Measurements from ENCODE around the gene SLC5A10. TPM values are rescaled to one million over a fixed set of nuclear protein-coding genes. Genes with fewer than 3 reads are reported as not detected.

SLC5A10 gene
- total RNA-seq, 1 donor from 2014 or later = 0.14 TPM

DNA sequence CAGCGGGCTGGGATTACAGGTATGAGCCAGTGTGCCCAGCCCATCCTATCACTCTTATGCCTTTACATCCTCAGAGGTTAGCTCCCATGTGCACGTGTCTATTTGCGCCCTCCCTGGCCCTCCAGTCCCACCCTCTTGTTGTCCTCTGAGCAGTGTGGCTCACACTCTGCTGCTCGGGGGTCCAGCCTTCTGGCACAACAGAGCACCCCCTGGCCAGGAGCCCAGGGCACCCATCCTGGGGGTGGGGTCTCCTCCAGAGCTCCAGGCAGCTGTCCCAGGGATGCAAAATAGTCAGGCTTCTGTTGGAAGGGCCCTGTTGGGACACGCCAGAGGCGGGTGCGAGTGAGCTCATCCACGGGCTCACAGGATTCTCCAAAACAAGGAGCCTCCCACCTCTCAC, 64.3 kb downstream of the SLC5A10 start:
- no peak for FAIRE-seq

GRCh38 chr17:19016881-19017280, 64.9 kb downstream of the SLC5A10 start:
- no peak overlapping the region for H3K4me2 ChIP-seq (ENCODE audit: low read length)
- no peak overlapping the region for H2AFZ ChIP-seq (ENCODE audit: low read depth, low read length)
- Mint-ChIP-seq H3K4me1 (ENCODE audit: low read depth, unreplicated experiment) (peaks cover 3% of the 10 kb centered on the region), H3K27me3 (ENCODE audit: low read depth, unreplicated experiment) (peaks cover 36% of the 10 kb centered on the region), H3K36me3 (ENCODE audit: low read depth, unreplicated experiment) (no peaks in the 10 kb centered on the region), H3K9me3 (ENCODE audit: unreplicated experiment) (no peaks in the 10 kb centered on the region), H3K4me3 (ENCODE audit: unreplicated experiment) (no peak overlapping the region), H3K27ac (ENCODE audit: unreplicated experiment) (no peak overlapping the region)
- no peaks in the 10 kb centered on the region for H4K20me1 ChIP-seq (ENCODE audit: insufficient read depth, low read length)
- FAIRE-seq (no peak), DNase-seq (ENCODE audit: low read depth) (no peak)
- no peaks in the 10 kb centered on the region for H3K79me2 ChIP-seq (ENCODE audit: insufficient read depth, low read length)
- H3K4me3 ChIP-seq (ENCODE audit: insufficient read depth, low read depth, low read length) = no peak overlapping the region
- no peaks in the 10 kb centered on the region for H3K36me3 ChIP-seq (ENCODE audit: insufficient read depth, low read length)
- TF ChIP-seq EZH2 (IDR thresholded peaks at IDR 0.05; ENCODE audit: insufficient read depth, low read length) (no peak), CTCF (IDR thresholded peaks at IDR 0.05; ENCODE audit: insufficient read depth, low read depth, low read length) (no peak)
- no peak overlapping the region for H3K27ac ChIP-seq (ENCODE audit: low read depth, low read length)
- H3K27me3 ChIP-seq (ENCODE audit: insufficient read depth, low read length) = peaks cover 3% of the 10 kb centered on the region
- H3K4me1 ChIP-seq (ENCODE audit: insufficient read depth, low read length) = no peaks in the 10 kb centered on the region
- H3K9me3 ChIP-seq (ENCODE audit: insufficient read depth, low read depth, low read length) = no peaks in the 10 kb centered on the region
- no peak overlapping the region for H3K9ac ChIP-seq (ENCODE audit: low read length)

More for the DNA sequence above, 64.3 kb downstream of the SLC5A10 start:
- no peaks in the 10 kb centered on the region for H3K36me3 Mint-ChIP-seq (ENCODE audit: low read depth, unreplicated experiment)
- Histone ChIP-seq H3K27me3 (ENCODE audit: insufficient read depth, low read length) (peaks cover 3% of the 10 kb centered on the region), H3K9me3 (ENCODE audit: insufficient read depth, low read depth, low read length) (no peaks in the 10 kb centered on the region), H3K4me1 (ENCODE audit: insufficient read depth, low read length) (peaks cover under 1% of the 10 kb centered on the region), H3K4me3 (ENCODE audit: insufficient read depth, low read depth, low read length) (no peak overlapping the region), H3K27ac (ENCODE audit: low read depth, low read length) (no peak overlapping the region), H2AFZ (ENCODE audit: low read depth, low read length) (no peak overlapping the region), H3K9ac (ENCODE audit: low read length) (no peak overlapping the region), H3K36me3 (ENCODE audit: insufficient read depth, low read length) (no peaks in the 10 kb centered on the region), H4K20me1 (ENCODE audit: insufficient read depth, low read length) (no peaks in the 10 kb centered on the region), H3K4me2 (ENCODE audit: low read length) (no peak overlapping the region), H3K79me2 (ENCODE audit: insufficient read depth, low read length) (no peaks in the 10 kb centered on the region)
- H3K4me3 Mint-ChIP-seq (ENCODE audit: unreplicated experiment) = no peak overlapping the region
- peaks cover 4% of the 10 kb centered on the region for H3K4me1 Mint-ChIP-seq (ENCODE audit: low read depth, unreplicated experiment)
- H3K27ac Mint-ChIP-seq (ENCODE audit: unreplicated experiment) = no peak overlapping the region
- H3K27me3 Mint-ChIP-seq (ENCODE audit: low read depth, unreplicated experiment) = peaks cover 36% of the 10 kb centered on the region
- DNase-seq (ENCODE audit: low read depth) = no peak
- TF ChIP-seq CTCF (IDR thresholded peaks at IDR 0.05; ENCODE audit: insufficient read depth, low read depth, low read length) = no peak
- TF ChIP-seq EZH2 (IDR thresholded peaks at IDR 0.05; ENCODE audit: insufficient read depth, low read length) = no peak
- no peaks in the 10 kb centered on the region for H3K9me3 Mint-ChIP-seq (ENCODE audit: unreplicated experiment)

- no peak overlapping the region for H3K27ac ChIP-seq (ENCODE audit: low read depth, low read length)
- no peak overlapping the region for H3K27ac Mint-ChIP-seq (ENCODE audit: unreplicated experiment)
- DNase-seq (ENCODE audit: low read depth) (no peak), FAIRE-seq (no peak)
- no peak overlapping the region for H2AFZ ChIP-seq (ENCODE audit: low read depth, low read length)
- H4K20me1 ChIP-seq (ENCODE audit: insufficient read depth, low read length) = no peaks in the 10 kb centered on the region
- peaks cover 3% of the 10 kb centered on the region for H3K27me3 ChIP-seq (ENCODE audit: insufficient read depth, low read length)
- H3K4me3 Mint-ChIP-seq (ENCODE audit: unreplicated experiment) = no peak overlapping the region
- H3K9me3 ChIP-seq (ENCODE audit: insufficient read depth, low read depth, low read length) = no peaks in the 10 kb centered on the region
- no peaks in the 10 kb centered on the region for H3K36me3 ChIP-seq (ENCODE audit: insufficient read depth, low read length)
- H3K9me3 Mint-ChIP-seq (ENCODE audit: unreplicated experiment) = no peaks in the 10 kb centered on the region
- H3K36me3 Mint-ChIP-seq (ENCODE audit: low read depth, unreplicated experiment) = no peaks in the 10 kb centered on the region
- peaks cover 36% of the 10 kb centered on the region for H3K27me3 Mint-ChIP-seq (ENCODE audit: low read depth, unreplicated experiment)
- H3K9ac ChIP-seq (ENCODE audit: low read length) = no peak overlapping the region
- H3K4me1 Mint-ChIP-seq (ENCODE audit: low read depth, unreplicated experiment) = peaks cover under 1% of the 10 kb centered on the region
- H3K79me2 ChIP-seq (ENCODE audit: insufficient read depth, low read length) = no peaks in the 10 kb centered on the region
- H3K4me2 ChIP-seq (ENCODE audit: low read length) = no peak overlapping the region
- H3K4me1 ChIP-seq (ENCODE audit: insufficient read depth, low read length) = no peaks in the 10 kb centered on the region
- TF ChIP-seq CTCF (IDR thresholded peaks at IDR 0.05; ENCODE audit: insufficient read depth, low read depth, low read length) = no peak
- no peak for TF ChIP-seq EZH2 (IDR thresholded peaks at IDR 0.05; ENCODE audit: insufficient read depth, low read length)
- no peak overlapping the region for H3K4me3 ChIP-seq (ENCODE audit: insufficient read depth, low read depth, low read length)
Measured at GRCh38 chr17:19017401-19017800, 65.4 kb downstream of the SLC5A10 start.
